ENCODE data around the gene COQ5.

Gene COQ5

DNA sequence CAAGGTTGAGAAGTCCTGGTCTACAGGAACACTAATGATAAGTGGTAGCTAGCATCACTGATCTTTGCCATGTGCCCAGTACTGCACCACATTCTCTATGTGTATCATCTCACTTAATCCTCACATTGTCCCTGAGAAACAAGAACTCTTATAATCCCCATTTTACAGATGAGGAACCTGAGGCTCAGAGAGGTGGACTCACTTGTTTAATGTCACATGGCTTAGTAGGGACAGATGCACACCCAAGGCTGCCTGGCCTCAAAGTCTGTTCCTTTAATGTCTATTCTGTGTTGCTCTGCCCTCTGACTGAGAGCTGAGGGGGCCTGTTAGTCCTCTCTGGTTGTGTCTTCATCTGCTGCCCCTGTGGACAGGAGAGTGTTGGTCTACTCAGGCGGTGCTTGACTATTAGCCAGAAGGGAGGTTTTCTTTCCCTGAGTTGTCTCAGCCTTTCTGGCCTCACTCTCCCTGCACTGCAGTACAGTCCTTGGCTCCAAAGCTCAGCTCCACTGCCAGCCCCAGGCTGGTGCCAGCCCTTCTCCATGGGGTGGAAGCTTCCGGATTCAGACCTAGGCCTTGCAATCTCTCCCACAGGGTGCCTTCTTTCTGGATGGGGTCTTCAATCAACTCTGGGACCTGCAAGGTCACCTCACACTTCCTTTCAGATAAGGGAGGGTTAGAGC lies 38.0 kb downstream of the COQ5 start:
- no peak for TF ChIP-seq POLR2AphosphoS5 (IDR thresholded peaks at IDR 0.05; ENCODE audit: low read depth, low read length)
- no peak for TF ChIP-seq TAF1 (IDR thresholded peaks at IDR 0.05; ENCODE audit: borderline replicate concordance, insufficient read depth, low read length)
- TF ChIP-seq, protein P1, sequence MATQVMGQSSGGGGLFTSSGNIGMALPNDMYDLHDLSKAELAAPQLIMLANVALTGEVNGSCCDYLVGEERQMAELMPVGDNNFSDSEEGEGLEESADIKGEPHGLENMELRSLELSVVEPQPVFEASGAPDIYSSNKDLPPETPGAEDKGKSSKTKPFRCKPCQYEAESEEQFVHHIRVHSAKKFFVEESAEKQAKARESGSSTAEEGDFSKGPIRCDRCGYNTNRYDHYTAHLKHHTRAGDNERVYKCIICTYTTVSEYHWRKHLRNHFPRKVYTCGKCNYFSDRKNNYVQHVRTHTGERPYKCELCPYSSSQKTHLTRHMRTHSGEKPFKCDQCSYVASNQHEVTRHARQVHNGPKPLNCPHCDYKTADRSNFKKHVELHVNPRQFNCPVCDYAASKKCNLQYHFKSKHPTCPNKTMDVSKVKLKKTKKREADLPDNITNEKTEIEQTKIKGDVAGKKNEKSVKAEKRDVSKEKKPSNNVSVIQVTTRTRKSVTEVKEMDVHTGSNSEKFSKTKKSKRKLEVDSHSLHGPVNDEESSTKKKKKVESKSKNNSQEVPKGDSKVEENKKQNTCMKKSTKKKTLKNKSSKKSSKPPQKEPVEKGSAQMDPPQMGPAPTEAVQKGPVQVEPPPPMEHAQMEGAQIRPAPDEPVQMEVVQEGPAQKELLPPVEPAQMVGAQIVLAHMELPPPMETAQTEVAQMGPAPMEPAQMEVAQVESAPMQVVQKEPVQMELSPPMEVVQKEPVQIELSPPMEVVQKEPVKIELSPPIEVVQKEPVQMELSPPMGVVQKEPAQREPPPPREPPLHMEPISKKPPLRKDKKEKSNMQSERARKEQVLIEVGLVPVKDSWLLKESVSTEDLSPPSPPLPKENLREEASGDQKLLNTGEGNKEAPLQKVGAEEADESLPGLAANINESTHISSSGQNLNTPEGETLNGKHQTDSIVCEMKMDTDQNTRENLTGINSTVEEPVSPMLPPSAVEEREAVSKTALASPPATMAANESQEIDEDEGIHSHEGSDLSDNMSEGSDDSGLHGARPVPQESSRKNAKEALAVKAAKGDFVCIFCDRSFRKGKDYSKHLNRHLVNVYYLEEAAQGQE (IDR thresholded peaks at IDR 0.05; ENCODE audit: insufficient read depth in 1 of 2, low read depth in 2 of 2, low read length in 2 of 2): no peak
- TF ChIP-seq SIN3A (IDR thresholded peaks at IDR 0.05; ENCODE audit: borderline replicate concordance, insufficient read depth, low read length): no peak

- TF ChIP-seq TAF1 (IDR thresholded peaks at IDR 0.05; ENCODE audit: borderline replicate concordance, insufficient read depth, low read length) (no peak), POLR2AphosphoS5 (IDR thresholded peaks at IDR 0.05; ENCODE audit: low read depth, low read length) (no peak), FOXP2 (optimal IDR thresholded peaks at IDR 0.05; ENCODE audit: borderline replicate concordance, extremely low read depth, extremely low read length, insufficient read depth) (no peak), SIN3A (IDR thresholded peaks at IDR 0.05; ENCODE audit: borderline replicate concordance, insufficient read depth, low read length) (no peak)
- TF ChIP-seq, protein P1 (IDR thresholded peaks at IDR 0.05; ENCODE audit: insufficient read depth in 1 of 2, low read depth in 2 of 2, low read length in 2 of 2): no peak
These were observed 38.6 kb downstream of the COQ5 start for GRCh38 chr12:120490325-120490724.

GRCh38 chr12:120489018-120489417 lies 39.9 kb downstream of the COQ5 start:
- TF ChIP-seq FOXP2 (optimal IDR thresholded peaks at IDR 0.05; ENCODE audit: borderline replicate concordance, extremely low read depth, extremely low read length, insufficient read depth): no peak
- TF ChIP-seq SIN3A (IDR thresholded peaks at IDR 0.05; ENCODE audit: borderline replicate concordance, insufficient read depth, low read length): no peak
- TF ChIP-seq, protein P1 (IDR thresholded peaks at IDR 0.05; ENCODE audit: insufficient read depth in 1 of 2, low read depth in 2 of 2, low read length in 2 of 2): no peak
- no peak for TF ChIP-seq TAF1 (IDR thresholded peaks at IDR 0.05; ENCODE audit: borderline replicate concordance, insufficient read depth, low read length)
- TF ChIP-seq POLR2AphosphoS5 (IDR thresholded peaks at IDR 0.05; ENCODE audit: low read depth, low read length): no peak

GRCh38 chr12:120488057-120488640 lies 40.8 kb downstream of the COQ5 start:
- TF ChIP-seq SIN3A (IDR thresholded peaks at IDR 0.05; ENCODE audit: borderline replicate concordance, insufficient read depth, low read length) (no peak), FOXP2 (optimal IDR thresholded peaks at IDR 0.05; ENCODE audit: borderline replicate concordance, extremely low read depth, extremely low read length, insufficient read depth) (no peak), POLR2AphosphoS5 (IDR thresholded peaks at IDR 0.05; ENCODE audit: low read depth, low read length) (no peak), TAF1 (IDR thresholded peaks at IDR 0.05; ENCODE audit: borderline replicate concordance, insufficient read depth, low read length) (no peak)
- TF ChIP-seq, protein P1 (IDR thresholded peaks at IDR 0.05; ENCODE audit: insufficient read depth in 1 of 2, low read depth in 2 of 2, low read length in 2 of 2): no peak

All from PFSK-1 (cell line).